ENCODE results near the gene ZBTB6. TPM values are rescaled to one million over a fixed set of nuclear protein-coding genes. Genes with fewer than 3 reads are reported as not detected.

The ZBTB6 gene
- total and polyA plus RNA-seq, 2 of the 13 experiments (the other 11 are each of a cell fraction or from before 2014, with no cell fraction given): 3.7 to 7.1 TPM

GRCh38 chr9:122931226-122932121 is 18.4 kb upstream of the ZBTB6 start, which contains the start of gene ZBTB26 (continued):
- TF ChIP-seq NFAT5 (CRISPR knock-in tag; IDR thresholded peaks at IDR 0.05) (no peak), ZNF543 (CRISPR knock-in tag; IDR thresholded peaks at IDR 0.05) (peak; percentile 69; the same call in 1 of the 2 replicates), HDAC1 (CRISPR knock-in tag; IDR thresholded peaks at IDR 0.05) (peak; percentile 89), HIC2 (CRISPR knock-in tag; IDR thresholded peaks at IDR 0.05; ENCODE audit: low read depth) (peak; percentile 73), GABPB1 (CRISPR knock-in tag; IDR thresholded peaks at IDR 0.05) (peak; percentile 99), ZMYM4 (CRISPR knock-in tag; IDR thresholded peaks at IDR 0.05) (peak; percentile 91), ZNF619 (CRISPR knock-in tag; IDR thresholded peaks at IDR 0.05) (no peak), TEAD2 (CRISPR knock-in tag; IDR thresholded peaks at IDR 0.05) (peak; percentile 81; the same call in 1 of the 2 replicates), RAD51 (IDR thresholded peaks at IDR 0.05; ENCODE audit: borderline replicate concordance) (no peak), KMT2A (CRISPR knock-in tag; IDR thresholded peaks at IDR 0.05) (peak; percentile 89), TFDP2 (CRISPR knock-in tag; IDR thresholded peaks at IDR 0.05) (peak; percentile 57; the same call in 1 of the 2 replicates), KDM5A (IDR thresholded peaks at IDR 0.05; ENCODE audit: borderline replicate concordance, low read length) (peak; percentile 92), ZBTB33 (CRISPR knock-in tag; IDR thresholded peaks at IDR 0.05) (peak; percentile 38; the same call in 1 of the 2 replicates), ZNF329 (CRISPR knock-in tag; IDR thresholded peaks at IDR 0.05; ENCODE audit: low read depth) (peak; percentile 94)
- TF ChIP-seq, protein P1, sequence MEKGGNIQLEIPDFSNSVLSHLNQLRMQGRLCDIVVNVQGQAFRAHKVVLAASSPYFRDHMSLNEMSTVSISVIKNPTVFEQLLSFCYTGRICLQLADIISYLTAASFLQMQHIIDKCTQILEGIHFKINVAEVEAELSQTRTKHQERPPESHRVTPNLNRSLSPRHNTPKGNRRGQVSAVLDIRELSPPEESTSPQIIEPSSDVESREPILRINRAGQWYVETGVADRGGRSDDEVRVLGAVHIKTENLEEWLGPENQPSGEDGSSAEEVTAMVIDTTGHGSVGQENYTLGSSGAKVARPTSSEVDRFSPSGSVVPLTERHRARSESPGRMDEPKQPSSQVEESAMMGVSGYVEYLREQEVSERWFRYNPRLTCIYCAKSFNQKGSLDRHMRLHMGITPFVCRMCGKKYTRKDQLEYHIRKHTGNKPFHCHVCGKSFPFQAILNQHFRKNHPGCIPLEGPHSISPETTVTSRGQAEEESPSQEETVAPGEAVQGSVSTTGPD (CRISPR knock-in tag; IDR thresholded peaks at IDR 0.05): 0 out of 2 replicates have a peak, but pooled peaks have one; percentile 30
- TF ChIP-seq, protein P2, sequence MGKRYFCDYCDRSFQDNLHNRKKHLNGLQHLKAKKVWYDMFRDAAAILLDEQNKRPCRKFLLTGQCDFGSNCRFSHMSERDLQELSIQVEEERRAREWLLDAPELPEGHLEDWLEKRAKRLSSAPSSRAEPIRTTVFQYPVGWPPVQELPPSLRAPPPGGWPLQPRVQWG (CRISPR knock-in tag; IDR thresholded peaks at IDR 0.05; ENCODE audit: borderline replicate concordance, low read depth): no peak

Measured in HepG2 (cell line).